K562 treated with DMSO at 1 percent for 48 hours (cell line): ENCODE results near the gene PALM. TPM values are rescaled to one million over a fixed set of nuclear protein-coding genes. Genes with fewer than 3 reads are reported as not detected.

Experiments
- total RNA-seq: library from RNA; unstranded; fragments of 300-600 nt; gene quantifications from 2 replicates; pipeline ENCODE4 v1.2.3, GENCODE V29; 2022; ENCODE audit warnings: low replicate concordance; ENCODE audit errors: extremely low read depth

Gene PALM
- not detected in 2 replicates for total RNA-seq

GRCh38 chr19:708154-709143 lies at the start of gene PALM:
Gene PALM (plus strand): TSS chr19:708935. CDS start chr19:709147, 212 bp downstream.

GRCh38 chr19:662962-663681 lies 45.6 kb upstream of the PALM start, which contains the start of gene RNF126:
Gene RNF126 (minus strand): TSS chr19:663214. CDS start chr19:663121, 93 bp downstream.

GRCh38 chr19:676339-677105 lies 32.2 kb upstream of the PALM start, which contains the start of gene FSTL3:
Gene FSTL3 (plus strand): TSS chr19:676392. CDS start chr19:676424, 32 bp downstream.

GRCh38 chr19:695352-695949 lies 13.3 kb upstream of the PALM start, which contains the start of gene PRSS57:
Gene PRSS57 (minus strand): TSS chr19:695452. CDS start chr19:695430, 22 bp downstream.

GRCh38 chr19:750640-751423 lies 42.1 kb downstream of the PALM start, which contains the start of gene MISP:
Gene MISP (plus strand): TSS chr19:751112. CDS start chr19:756947, 5,835 bp downstream.

GRCh38 chr19:796692-797527 lies 88.2 kb downstream of the PALM start, which contains the start of gene PTBP1:
Gene PTBP1 (plus strand): TSS chr19:797452. CDS start chr19:797498, 46 bp downstream.

Other genes starting within 250 kb of the PALM start
- not detected in 2 replicates for gene SHC2, start 247.9 kb upstream of the PALM start, total RNA-seq
- not detected in 2 replicates for gene MADCAM1, start 212.4 kb upstream of the PALM start, total RNA-seq
- gene TPGS1, start 201.4 kb upstream of the PALM start, total RNA-seq, result not detected in 2 replicates
- not detected in 2 replicates for gene CDC34, start 177.2 kb upstream of the PALM start, total RNA-seq
- not detected in 2 replicates for gene GZMM, start 164.9 kb upstream of the PALM start, total RNA-seq
- gene BSG, start 136.3 kb upstream of the PALM start, total RNA-seq, result 1,430 and 1,506 TPM in 2 replicates
- gene HCN2, start 119.1 kb upstream of the PALM start, total RNA-seq, result not detected in 2 replicates
- 676 TPM in 1 of 2 replicates, not detected in the other for gene POLRMT, start 75.4 kb upstream of the PALM start, total RNA-seq
- gene FGF22, start 69.1 kb upstream of the PALM start, total RNA-seq, result not detected in 2 replicates
- 251 TPM in 1 of 2 replicates, not detected in the other for gene RNF126, start 45.7 kb upstream of the PALM start, total RNA-seq
- not detected in 2 replicates for gene FSTL3, start 32.5 kb upstream of the PALM start, total RNA-seq
- not detected in 2 replicates for gene PRSS57, start 13.5 kb upstream of the PALM start, total RNA-seq
- not detected in 2 replicates for gene MISP, start 42.2 kb downstream of the PALM start, total RNA-seq
- gene PTBP1, start 88.5 kb downstream of the PALM start, total RNA-seq, result 250 TPM in 1 of 2 replicates, not detected in the other
- gene PLPPR3, start 113.0 kb downstream of the PALM start, total RNA-seq, result not detected in 2 replicates
- gene AZU1, start 118.9 kb downstream of the PALM start, total RNA-seq, result not detected in 2 replicates
- not detected in 2 replicates for gene PRTN3, start 132.1 kb downstream of the PALM start, total RNA-seq
- not detected in 2 replicates for gene ELANE, start 143.4 kb downstream of the PALM start, total RNA-seq
- not detected in 2 replicates for gene CFD, start 150.7 kb downstream of the PALM start, total RNA-seq
- not detected in 2 replicates for gene MED16, start 184.3 kb downstream of the PALM start, total RNA-seq
- gene RNU6-9, start 184.5 kb downstream of the PALM start, total RNA-seq, result not detected in 2 replicates
- gene R3HDM4, start 204.3 kb downstream of the PALM start, total RNA-seq, result not detected in 2 replicates
- gene KISS1R, start 208.4 kb downstream of the PALM start, total RNA-seq, result not detected in 2 replicates
- gene ARID3A, start 217.1 kb downstream of the PALM start, total RNA-seq, result not detected in 2 replicates